PFSK-1 (cell line): ENCODE data around the gene TAL1.

Experiments
- TAF1 ChIP-seq: IDR thresholded peaks from 2 replicates; pipeline ENCODE4 v1.6.1; 2012; ENCODE audit warnings: low read length, control low read depth, borderline replicate concordance; ENCODE audit not compliant: insufficient read depth
- TF ChIP-seq, protein P1 (sequence below), 2 experiments: IDR thresholded peaks; 2 replicates each; pipeline versions ENCODE4 v1.6.1 to v1.8.0; 2011 to 2012; ENCODE audit warnings: low read depth in 2 of 2, low read length in 2 of 2, control low read depth in 1 of 2, inconsistent platforms in 1 of 2, mild to moderate bottlenecking in 1 of 2, moderate library complexity in 1 of 2; ENCODE audit not compliant: insufficient read depth in 1 of 2

GRCh38 chr1:47179017-47179987 lies 52.7 kb downstream of the TAL1 start:
- TF ChIP-seq, protein P1, sequence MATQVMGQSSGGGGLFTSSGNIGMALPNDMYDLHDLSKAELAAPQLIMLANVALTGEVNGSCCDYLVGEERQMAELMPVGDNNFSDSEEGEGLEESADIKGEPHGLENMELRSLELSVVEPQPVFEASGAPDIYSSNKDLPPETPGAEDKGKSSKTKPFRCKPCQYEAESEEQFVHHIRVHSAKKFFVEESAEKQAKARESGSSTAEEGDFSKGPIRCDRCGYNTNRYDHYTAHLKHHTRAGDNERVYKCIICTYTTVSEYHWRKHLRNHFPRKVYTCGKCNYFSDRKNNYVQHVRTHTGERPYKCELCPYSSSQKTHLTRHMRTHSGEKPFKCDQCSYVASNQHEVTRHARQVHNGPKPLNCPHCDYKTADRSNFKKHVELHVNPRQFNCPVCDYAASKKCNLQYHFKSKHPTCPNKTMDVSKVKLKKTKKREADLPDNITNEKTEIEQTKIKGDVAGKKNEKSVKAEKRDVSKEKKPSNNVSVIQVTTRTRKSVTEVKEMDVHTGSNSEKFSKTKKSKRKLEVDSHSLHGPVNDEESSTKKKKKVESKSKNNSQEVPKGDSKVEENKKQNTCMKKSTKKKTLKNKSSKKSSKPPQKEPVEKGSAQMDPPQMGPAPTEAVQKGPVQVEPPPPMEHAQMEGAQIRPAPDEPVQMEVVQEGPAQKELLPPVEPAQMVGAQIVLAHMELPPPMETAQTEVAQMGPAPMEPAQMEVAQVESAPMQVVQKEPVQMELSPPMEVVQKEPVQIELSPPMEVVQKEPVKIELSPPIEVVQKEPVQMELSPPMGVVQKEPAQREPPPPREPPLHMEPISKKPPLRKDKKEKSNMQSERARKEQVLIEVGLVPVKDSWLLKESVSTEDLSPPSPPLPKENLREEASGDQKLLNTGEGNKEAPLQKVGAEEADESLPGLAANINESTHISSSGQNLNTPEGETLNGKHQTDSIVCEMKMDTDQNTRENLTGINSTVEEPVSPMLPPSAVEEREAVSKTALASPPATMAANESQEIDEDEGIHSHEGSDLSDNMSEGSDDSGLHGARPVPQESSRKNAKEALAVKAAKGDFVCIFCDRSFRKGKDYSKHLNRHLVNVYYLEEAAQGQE (IDR thresholded peaks at IDR 0.05; ENCODE audit: insufficient read depth in 1 of 2, low read depth in 2 of 2, low read length in 2 of 2): no peak
- TF ChIP-seq TAF1: no peak; the same call in 1 of the 2 replicates
